HG02885 (cell line): ENCODE measurements around the gene TBRG4.
"Not testable (repeated sequence)": the region's sequence is repeated elsewhere in the genome, so short reads cannot be mapped to it uniquely, and the experiment has no call there.

Experiments
- ATAC-seq: cut with Tn5 transposase; IDR thresholded peaks from one replicate; pipeline ENCODE4 v1.9.1; 2021; ENCODE audit warnings: mild to moderate bottlenecking; ENCODE audit not compliant: unreplicated experiment, poor library complexity

TBRG4 gene

DNA sequence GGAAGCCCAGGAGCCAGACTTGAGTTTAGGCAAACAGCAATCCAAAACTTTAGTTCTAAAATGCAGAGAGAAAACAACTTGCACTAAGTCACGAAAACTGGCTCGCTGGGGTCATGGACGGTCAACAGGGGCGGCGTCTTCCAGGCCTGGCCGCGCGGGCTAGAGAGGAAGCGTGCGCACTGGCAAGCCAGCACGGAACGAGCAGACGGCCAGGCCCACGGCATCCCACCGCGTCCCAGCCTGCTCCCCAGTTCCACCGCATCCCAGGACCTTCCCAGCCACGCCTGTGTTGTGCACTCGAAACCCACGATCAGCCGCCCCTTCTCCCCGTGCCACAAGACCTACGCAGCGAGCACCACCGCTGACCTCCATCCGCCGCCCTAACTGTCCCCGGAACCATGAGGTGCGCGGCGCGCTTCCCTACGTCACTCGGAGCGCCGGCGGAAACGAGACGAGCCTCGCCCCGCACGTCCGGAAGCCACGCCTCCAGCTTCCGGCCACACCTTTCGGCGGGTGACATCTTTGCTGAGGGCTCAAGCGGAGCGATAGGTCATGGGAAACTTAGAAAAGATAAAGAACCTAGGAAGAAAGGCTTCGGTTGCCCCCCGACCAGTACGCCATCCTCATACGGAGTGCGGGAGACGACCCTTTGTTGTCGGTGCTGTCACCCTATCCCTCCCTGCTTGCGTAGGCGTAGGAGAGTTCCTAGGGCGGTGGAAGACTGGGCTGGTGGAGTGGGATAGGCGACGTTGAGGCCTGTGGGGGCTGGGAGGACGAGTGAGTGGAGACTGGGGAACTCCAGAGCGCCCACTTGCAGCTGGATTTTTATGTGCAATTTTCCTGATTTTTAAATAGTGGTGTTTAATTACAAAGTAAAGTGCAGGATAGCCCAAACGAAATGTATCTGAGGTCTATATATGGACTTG lies at the start of gene TBRG4:
TSS of gene TBRG4 (minus strand) at position 400 of the 926 bp plus-strand sequence. CDS start 2,460 bp downstream, outside the sequence.
- ATAC-seq = peak; percentile 96

- ATAC-seq = no peak
Observed at GRCh38 chr7:45161138-45161537, 49.6 kb upstream of the TBRG4 start.

GRCh38 chr7:45160417-45160881 lies 49.0 kb upstream of the TBRG4 start:
- peak; percentile 53 for ATAC-seq

DNA sequence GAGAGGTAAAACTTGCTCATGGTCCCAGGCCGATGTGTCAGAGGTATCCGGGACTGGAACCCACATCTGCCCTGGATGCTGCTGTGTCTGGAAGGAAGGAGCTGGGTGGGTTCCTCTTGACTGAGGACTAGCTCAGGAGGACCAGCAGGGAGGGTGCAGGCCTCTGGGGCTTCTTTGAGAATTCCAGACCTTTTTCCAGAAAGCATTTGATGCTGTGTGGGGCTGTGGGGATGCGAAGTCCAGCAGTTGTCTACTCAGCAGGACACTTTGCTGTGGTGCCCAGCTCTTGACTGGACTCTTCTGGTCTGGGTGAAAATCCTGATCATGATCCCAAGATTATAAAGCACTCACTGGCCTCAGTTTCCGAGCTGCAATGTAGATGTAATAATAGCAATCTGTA lies 47.8 kb upstream of the TBRG4 start:
- no peak for ATAC-seq

DNA sequence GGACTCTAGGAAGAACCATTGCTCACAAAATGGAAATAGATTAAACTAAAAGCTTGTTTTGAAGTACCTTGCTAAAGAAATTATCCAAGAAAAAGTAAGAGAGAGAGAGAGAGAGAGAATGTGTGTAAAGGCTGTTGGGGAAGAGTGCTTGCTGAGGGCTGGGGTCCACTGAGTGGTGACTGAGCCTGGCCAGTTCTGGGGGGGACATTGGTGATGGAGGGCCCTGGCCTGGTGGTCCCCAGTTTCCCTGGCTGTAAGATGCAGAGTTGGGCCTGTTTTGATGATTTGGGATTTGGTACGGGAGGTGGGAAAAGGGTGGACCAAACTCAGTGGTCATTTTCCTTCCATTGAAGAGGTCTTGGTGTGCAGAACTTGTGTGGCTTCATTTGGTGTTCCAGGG lies 47.0 kb upstream of the TBRG4 start:
- ATAC-seq = no peak

DNA sequence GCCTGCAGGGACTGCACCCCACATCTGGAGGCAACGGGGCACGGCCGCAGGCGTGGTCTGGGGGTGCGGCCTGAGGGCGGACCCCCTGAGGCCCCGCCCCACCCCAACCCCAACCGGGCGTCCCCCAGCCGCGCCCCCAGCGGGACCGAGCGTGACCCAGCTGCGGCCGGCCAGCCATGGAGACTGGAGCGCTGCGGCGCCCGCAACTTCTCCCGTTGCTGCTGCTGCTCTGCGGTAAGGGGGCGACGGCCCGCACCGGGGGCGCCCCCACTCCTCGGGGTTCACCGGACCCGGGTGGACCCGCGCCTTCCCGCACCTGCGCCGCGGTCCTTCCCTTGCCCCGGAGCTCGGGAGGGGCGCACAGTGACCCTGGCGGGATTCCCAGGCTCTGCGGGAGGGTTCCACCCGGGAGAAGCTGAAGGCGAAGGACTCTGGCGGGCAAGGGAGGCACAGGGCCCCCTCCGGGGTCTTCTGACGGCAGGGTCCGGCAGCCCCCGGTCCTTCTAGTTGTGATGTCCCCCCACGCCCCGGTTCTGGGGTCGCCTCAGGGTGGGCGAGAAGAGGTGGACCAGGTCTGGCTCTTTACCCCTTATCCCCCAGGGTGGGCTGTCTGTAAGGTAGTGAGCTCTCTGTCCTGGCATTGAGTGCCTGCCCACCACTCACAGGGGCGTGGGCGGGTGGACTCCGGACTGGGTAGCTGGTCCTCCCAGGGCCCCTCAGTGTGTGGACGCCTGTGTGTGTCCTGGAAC lies 46.3 kb upstream of the TBRG4 start, which contains the start of gene RAMP3:
TSS of gene RAMP3 (plus strand) at position 139 of the 749 bp plus-strand sequence. CDS start at position 177, 38 bp downstream.
- ATAC-seq = no peak

GRCh38 chr7:45157286-45157652 lies 45.8 kb upstream of the TBRG4 start:
- no peak for ATAC-seq

DNA sequence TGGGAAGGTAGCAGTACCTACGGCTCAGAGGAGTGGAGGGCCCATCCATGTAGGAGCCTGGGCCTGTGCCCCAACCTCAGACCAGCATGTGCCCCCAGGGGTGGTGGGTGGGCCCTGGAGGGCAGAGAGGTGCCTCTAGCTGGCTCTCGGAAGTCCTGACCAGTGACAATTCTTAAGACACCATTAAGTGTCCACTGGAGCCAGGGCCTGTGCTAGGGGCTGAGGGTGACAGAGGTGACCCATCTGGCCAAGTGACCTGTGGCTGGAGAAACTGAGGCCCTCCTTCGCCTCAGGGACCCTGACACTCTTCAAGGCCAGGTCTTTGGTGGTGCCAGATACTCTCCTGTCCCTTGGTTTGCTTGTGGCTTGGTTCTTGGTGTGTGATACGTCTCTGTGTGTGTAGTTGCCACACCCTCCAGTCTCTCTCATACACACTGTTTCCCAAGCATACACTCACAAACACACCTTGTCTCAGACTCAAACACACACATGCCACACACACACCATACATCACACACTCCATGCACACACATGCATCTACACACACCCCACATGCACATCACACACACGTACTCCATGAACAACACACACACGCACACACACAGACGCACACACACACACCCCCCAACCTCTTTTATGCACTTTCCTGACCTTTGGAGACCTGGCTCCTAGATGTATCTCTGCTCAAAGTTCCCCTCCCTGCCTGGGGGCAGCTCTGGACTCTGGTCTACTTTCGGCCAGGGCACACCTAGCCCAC lies 45.2 kb upstream of the TBRG4 start:
- ATAC-seq = no peak

- no peak for ATAC-seq
Observed at GRCh38 chr7:45155941-45156340, 44.4 kb upstream of the TBRG4 start.

GRCh38 chr7:45155357-45155900 lies 43.9 kb upstream of the TBRG4 start:
- no peak for ATAC-seq

DNA sequence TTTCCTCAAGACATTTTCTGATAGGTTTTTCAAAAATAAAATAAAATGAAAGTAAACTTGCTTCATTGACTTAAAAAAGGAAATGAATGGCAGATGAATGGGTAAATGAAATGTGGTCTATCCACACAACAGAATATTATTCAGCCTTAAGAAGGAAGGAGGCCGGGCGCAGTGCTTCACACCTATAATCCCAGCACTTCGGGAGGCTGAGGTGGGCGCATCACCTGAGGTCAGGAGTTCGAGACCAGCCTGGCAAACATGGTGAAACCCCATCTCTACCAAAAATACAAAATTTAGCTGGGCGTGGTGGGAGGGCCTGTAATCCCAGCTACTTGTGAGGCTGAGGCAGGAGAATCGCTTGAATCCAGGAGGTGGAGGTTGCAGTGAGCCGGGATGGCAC lies 42.4 kb upstream of the TBRG4 start:
- not testable (repeated sequence) for ATAC-seq

GRCh38 chr7:45153233-45153632 lies 41.7 kb upstream of the TBRG4 start:
- ATAC-seq = no peak

DNA sequence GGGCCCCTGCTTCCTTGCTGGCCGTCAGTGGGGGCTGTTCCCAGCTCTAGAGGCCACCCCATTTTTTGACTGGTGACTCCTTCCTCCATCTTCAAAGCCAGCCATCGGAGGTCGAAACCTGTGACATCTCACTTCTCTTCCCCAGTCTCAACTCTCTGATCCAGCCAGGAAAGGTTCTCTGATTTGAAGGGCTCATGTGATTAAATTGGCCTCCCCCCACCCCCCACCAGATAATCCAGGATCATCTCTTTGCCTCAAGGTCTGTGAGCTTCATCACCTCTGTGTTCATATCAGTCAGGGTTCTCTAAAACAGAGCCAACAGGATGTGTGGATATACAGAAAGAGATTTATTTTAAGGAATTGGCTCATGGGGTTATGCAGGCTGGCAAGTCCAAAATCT lies 40.5 kb upstream of the TBRG4 start:
- ATAC-seq = no peak

DNA sequence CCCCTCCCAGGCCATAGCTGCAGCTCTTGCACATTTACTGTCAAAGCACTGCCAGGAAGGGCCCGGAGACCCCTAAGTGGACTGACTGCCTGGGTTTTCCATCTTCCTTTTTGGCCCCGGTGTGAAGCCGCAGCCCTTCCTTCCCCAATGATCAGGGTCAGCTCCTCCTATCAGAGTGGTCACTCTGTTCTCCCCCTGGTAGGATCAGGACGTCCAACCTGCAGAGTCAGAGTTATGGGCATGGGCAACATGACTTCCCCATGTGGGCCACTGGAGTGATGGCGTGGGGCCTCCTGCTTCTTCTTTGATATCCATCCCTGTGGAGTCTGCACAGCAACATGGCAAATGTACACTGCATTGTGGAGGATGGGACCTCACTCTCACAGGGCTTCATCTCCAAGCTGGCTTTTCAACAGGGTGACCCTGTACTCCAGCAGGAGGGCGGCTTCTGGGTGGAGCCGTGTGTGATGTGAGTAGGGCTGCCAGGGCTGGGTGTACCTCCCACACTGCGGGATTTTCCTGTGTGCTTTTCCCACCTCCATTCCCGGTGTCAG lies 39.7 kb upstream of the TBRG4 start:
- ATAC-seq = no peak

GRCh38 chr7:45150199-45150598 lies 38.7 kb upstream of the TBRG4 start:
- ATAC-seq = no peak

GRCh38 chr7:45149606-45150005 lies 38.1 kb upstream of the TBRG4 start:
- ATAC-seq = no peak

DNA sequence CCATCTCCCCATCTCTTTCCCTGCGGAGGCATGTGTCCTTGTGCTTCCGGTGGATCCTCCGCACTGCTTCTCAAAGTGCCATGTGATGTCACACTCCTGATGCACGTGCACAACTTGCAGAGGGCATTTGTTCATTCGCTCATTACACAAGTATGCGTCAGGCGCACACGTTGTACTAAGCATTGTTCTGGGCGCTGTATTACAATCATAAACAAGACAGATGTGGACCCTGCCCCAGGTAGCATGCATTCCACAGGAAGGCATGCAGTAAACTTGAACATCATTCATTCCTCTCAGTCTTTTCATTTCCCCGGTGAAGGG lies 37.1 kb upstream of the TBRG4 start:
- ATAC-seq = no peak

- ATAC-seq = no peak
Observed at GRCh38 chr7:45147858-45148652, 36.6 kb upstream of the TBRG4 start.
